ENCODE results near the gene LRRC38.
A peak's percentile ranks its signal among the peaks of the same experiment; 100 is the strongest.

LRRC38 gene

DNA sequence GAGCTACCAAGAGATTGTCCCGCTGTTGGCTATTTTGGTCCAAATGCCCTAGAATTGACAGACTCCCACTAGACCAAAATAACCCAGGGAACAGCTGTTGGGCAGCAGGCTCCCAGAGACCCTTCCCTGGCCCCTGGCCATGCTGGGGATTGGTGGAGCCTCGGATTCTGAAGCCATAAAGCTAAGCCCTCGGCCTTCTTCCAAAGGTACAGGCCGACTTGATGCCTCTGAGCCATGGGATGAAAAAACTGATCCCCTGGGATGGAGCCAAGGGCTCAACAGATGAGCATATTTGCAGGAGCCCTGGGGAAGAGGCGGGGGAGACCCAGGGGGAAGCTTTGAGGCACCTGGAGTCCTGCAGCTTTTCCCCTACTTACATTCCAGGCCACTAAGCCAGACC is 1.0 kb upstream of the LRRC38 start:
- DNase-seq = no peak

- DNase-seq = no peak
Observed at GRCh38 chr1:13513063-13513894, 524 bp downstream of the LRRC38 start.

GRCh38 chr1:13512472-13512871 is 1.3 kb downstream of the LRRC38 start:
- DNase-seq = no peak

DNA sequence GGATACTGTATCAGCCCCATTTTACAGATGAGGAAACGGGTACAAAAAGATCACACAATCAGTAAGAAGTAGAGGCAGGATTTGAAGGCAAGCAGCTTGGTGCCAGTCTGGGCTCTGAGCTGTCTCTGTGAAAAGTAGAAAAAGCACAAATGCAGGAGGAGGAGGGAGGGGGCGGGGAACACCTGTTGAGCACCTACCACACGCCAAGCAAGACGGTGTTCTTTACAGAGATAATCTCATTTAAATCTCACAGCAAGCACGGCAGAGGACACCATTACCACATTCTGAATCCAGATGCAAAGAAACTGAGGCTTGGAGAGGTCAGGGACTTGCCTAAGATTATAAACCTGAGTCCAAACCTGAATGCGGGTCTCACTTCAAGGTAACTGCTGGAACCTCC is 3.3 kb downstream of the LRRC38 start:
- no peak for DNase-seq

GRCh38 chr1:13507075-13507474 is 6.7 kb downstream of the LRRC38 start:
- no peak for DNase-seq

GRCh38 chr1:13505020-13505419 is 8.8 kb downstream of the LRRC38 start:
- DNase-seq = no peak

DNA sequence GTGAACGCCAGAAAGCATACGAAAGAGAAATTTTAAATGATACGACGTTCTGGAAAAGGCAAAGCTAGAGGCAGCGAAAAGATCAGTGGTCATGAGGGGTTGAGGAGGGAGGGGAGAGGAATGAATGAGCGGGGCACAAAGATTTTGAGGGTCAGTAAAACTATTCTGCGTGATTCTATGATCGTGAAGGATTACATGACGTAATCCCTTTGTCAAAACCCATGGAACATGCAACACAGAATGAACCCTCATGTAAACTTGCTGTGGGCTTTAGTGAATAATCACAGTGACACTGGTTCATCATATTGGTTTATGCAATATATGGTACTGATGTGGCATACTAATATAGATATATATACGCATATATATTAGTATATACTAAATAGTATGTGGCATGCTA is 13.0 kb downstream of the LRRC38 start:
- no peak for DNase-seq

DNA sequence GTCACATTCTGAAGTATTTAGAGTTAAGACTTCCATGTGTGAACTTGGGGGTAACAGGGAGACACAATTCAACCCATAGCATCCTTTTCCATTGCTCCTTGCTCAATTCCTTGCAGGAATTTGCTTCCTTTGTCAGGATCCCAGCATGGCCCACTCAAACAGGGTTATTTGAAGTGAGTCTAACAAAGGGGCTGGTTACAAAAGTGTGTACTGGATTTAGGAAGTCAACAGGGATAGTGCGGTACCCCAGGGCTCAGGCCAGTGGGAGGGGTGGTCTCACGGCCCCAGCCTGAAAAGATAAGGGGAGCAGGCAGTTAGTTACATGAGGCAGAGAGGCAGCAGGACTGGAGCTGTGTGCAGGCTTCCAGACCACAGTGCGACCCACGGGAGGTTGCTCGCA is 14.4 kb downstream of the LRRC38 start:
- no peak for DNase-seq

- no peak for DNase-seq
Observed at GRCh38 chr1:13498553-13498952, 15.2 kb downstream of the LRRC38 start.

GRCh38 chr1:13495186-13495585 is 18.6 kb downstream of the LRRC38 start:
- no peak for DNase-seq

DNA sequence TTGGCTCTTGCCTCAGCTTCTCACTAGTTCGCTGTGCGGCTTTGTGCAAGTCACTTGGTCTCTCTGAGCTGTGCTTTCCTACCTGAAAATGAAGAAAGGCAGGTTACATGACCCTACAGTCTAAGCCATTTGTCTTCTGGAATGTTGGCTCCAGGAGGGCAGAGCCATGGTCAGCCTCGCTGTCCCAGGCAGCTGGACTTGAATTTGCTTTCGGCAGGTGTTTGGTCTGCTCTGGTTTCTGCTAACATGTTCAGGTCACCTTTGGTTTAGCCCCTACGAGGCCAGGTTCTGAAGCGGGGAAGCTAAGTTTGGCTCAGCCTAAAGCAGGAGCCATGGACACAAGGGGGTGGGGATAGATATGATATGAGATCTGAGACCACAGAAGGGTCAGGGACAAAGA is 19.1 kb downstream of the LRRC38 start:
- no peak for DNase-seq

- peak; percentile 27 for DNase-seq
Observed at GRCh38 chr1:13494025-13494424, 19.8 kb downstream of the LRRC38 start.

GRCh38 chr1:13492711-13493110 is 21.1 kb downstream of the LRRC38 start:
- no peak for DNase-seq

- DNase-seq = no peak
Observed at GRCh38 chr1:13487957-13488356, 25.8 kb downstream of the LRRC38 start.

- no peak for DNase-seq
Observed at GRCh38 chr1:13487143-13487868, 26.5 kb downstream of the LRRC38 start.

GRCh38 chr1:13483946-13484345 is 29.9 kb downstream of the LRRC38 start:
- no peak for DNase-seq

- no peak for DNase-seq
Observed at GRCh38 chr1:13482600-13482999, 31.2 kb downstream of the LRRC38 start.

- DNase-seq = no peak
Observed at GRCh38 chr1:13479171-13479856, 34.5 kb downstream of the LRRC38 start.

DNA sequence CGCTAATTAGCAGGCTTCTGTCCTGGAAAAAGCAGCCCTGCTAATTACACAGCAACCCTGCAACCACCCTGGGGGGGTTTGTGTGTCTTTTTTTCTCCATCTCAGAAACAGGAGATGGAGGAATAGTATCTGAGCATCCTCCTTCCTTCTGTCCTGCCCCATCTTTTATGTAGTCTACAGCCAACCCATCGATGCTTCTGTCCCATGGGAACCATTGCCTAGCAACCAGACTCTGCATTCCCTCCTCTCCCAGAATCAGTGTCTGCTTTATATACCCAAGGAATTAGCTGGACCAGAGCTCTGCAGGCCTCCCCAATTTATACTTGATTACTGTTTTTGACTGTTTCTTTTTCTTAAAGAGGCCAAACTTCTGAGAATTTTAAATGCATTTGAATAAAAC is 35.1 kb downstream of the LRRC38 start:
- no peak for DNase-seq

DNA sequence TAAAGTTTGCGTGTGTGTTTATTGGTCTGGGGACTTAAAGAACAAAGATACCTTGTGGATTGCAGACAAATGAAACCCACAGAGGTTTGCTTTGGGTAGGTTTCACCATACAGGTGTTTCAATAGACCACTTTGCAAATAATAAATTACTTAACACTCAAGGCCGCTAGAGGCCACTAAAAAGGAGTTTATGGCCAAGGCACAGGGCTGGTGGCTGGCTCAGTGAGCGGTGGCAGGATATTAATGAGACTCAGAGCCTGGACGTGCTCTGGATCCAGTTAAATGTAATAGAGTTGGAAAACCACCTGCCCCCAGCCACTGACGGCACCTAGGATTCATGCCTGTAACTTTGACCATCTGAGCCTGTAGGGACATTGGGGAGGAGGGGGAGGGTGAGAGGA is 44.5 kb downstream of the LRRC38 start:
- DNase-seq = no peak

DNA sequence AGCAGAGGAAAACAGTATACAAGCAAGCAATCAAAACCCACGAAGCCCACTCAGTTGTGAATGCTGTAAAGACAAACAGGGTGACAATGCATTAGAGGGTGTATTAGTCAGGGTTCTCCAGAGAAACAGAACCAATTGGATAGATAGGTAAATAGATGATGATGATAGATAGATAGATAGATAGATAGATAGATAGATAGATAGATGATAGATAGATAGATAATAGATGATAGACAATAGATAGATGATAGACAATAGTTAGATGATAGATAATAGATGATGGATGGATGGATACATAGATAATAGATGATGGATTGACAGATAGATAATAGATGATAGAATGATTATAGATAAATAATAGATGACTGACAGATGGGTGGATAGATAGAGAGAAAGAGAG is 48.3 kb downstream of the LRRC38 start:
- DNase-seq = no peak

DNA sequence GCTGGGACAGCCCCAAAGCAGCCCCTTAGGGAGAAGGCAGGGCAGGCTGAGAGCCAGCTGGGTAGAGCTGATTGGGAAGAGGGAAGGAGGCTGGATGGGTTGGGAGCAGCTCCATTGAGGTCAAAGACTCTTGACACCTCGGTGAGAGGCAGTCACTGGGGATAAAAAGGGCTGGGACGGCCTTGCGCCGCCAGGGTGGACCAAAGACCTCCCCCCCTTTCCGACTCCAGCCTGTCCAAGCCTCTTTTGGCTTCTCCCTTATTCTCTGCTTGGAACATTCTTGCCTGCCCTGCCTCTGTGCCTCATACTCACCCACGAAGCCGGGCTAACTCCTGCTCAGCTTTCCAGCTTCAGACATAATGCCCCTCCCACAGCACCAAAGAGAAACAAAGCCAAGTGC is 51.1 kb downstream of the LRRC38 start:
- no peak for DNase-seq

DNA sequence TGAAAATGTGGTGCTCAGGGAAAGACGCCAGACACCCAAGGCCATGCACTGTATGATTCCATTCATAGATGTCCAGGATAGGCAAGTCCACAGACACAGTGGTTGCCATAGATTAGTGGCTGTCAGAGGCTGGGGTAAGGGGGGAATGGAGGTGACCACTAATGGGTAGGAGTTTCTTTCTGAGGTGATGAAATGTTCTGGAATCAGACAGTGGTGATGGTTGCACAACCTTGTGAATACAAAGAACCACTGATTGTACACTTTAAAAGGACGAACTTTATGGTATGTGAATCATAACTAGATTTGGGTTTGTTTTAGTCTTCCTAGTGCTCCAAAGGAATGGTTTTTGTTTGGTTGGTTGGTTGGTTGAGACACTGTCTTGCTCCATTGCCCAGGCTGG is 51.8 kb downstream of the LRRC38 start:
- DNase-seq = no peak

Measured in stimulated activated CD8-positive, alpha-beta memory T cell treated with anti-CD3 and anti-CD28 coated beads, Interleukin-4, amount 100 ng/mL, for 48 hours (primary cell).